Calu3 (cell line): Measurements from ENCODE around the gene SNX15. TPM values are rescaled to one million over a fixed set of nuclear protein-coding genes. Genes with fewer than 3 reads are reported as not detected.

Experiments used
- BruUV-seq: library from RNA; stranded (reverse); fragments of 400-500 nt; replicated peaks from 2 replicates; lab custom pipeline; 2021; lab: Mats Ljungman, UMichigan
- CTCF ChIA-PET: fragments of 300-600 bp; sonication (Branson Sonifier 250); formaldehyde crosslinking; loops from one replicate; lab custom pipeline; 2022; ENCODE audit warnings: antibody characterized with exemption; lab: Charles Lee
- DNase-seq: peaks from one replicate; pipeline ENCODE4 v3.0.0; 2022
- H3K27ac Mint-ChIP-seq: one replicate; pipeline ENCODE4 v1.8.0; 2022; ENCODE audit warnings: mixed read lengths; ENCODE audit not compliant: unreplicated experiment
- H3K27me3 Mint-ChIP-seq: one replicate; pipeline ENCODE4 v1.8.0; 2022; ENCODE audit warnings: mixed read lengths; ENCODE audit not compliant: unreplicated experiment
- H3K36me3 Mint-ChIP-seq: one replicate; pipeline ENCODE4 v1.8.0; 2022; ENCODE audit warnings: mild to moderate bottlenecking, moderate library complexity, mixed read lengths; ENCODE audit not compliant: insufficient read depth, unreplicated experiment
- H3K4me1 Mint-ChIP-seq: one replicate; pipeline ENCODE4 v1.8.0; 2022; ENCODE audit warnings: mild to moderate bottlenecking, low read depth, mixed read lengths; ENCODE audit not compliant: unreplicated experiment
- H3K4me3 Mint-ChIP-seq: one replicate; pipeline ENCODE4 v1.8.0; 2022; ENCODE audit warnings: mild to moderate bottlenecking, low read depth, moderate library complexity, mixed read lengths; ENCODE audit not compliant: unreplicated experiment
- H3K9me3 Mint-ChIP-seq: one replicate; pipeline ENCODE4 v1.8.0; 2022; ENCODE audit warnings: low read depth, mixed read lengths; ENCODE audit not compliant: unreplicated experiment
- CTCF ChIP-seq: fragments of 200-600 bp; IDR thresholded peaks from one replicate; pipeline ENCODE4 v1.8.0; 2022; ENCODE audit warnings: antibody characterized with exemption; ENCODE audit not compliant: unreplicated experiment
- intact Hi-C: fragments of 100-400 bp; cut with micrococcal nuclease; formaldehyde crosslinking; loops from one replicate; pipeline ENCODE4 v1.10.0; 2022; ENCODE audit not compliant: unreplicated experiment
- total RNA-seq: library from RNA; stranded (reverse); gene quantifications from 2 replicates; pipeline ENCODE4 v1.2.3, GENCODE V29; 2022

SNX15 gene
- total RNA-seq, 1 experiment from 2014 or later, result 22.1 TPM

- H3K4me1 Mint-ChIP-seq, result no peaks in the 10 kb centered on the region
- no TSS peak for BruUV-seq
- intact Hi-C loops, result no loop called here
- CTCF ChIA-PET, result interaction anchor here (0.7 to 1.1 kb wide), 2 partner anchors 10 to 31 kb away, joined by 3 to 5 read pairs; partner anchors contain the start of gene VPS51
- no peak for DNase-seq
- no peaks in the 10 kb centered on the region for H3K9me3 Mint-ChIP-seq
- peaks cover 8% of the 10 kb centered on the region for H3K36me3 Mint-ChIP-seq
- no peak overlapping the region for H3K4me3 Mint-ChIP-seq
- H3K27me3 Mint-ChIP-seq, result peaks cover 13% of the 10 kb centered on the region
- no peak for TF ChIP-seq CTCF
- H3K27ac Mint-ChIP-seq, result no peak overlapping the region
These were observed 38.6 kb downstream of the SNX15 start for GRCh38 chr11:65065851-65066250.

- peaks cover 4% of the 10 kb centered on the region for H3K36me3 Mint-ChIP-seq
- no peaks in the 10 kb centered on the region for H3K4me1 Mint-ChIP-seq
- H3K4me3 Mint-ChIP-seq, result no peak overlapping the region
- intact Hi-C loops, result no loop called here
- no TSS peak for BruUV-seq
- H3K27me3 Mint-ChIP-seq, result peaks cover 13% of the 10 kb centered on the region
- no peak for DNase-seq
- no peak overlapping the region for H3K27ac Mint-ChIP-seq
- H3K9me3 Mint-ChIP-seq, result no peaks in the 10 kb centered on the region
- TF ChIP-seq CTCF, result no peak
- CTCF ChIA-PET, result interaction anchor here (0.7 to 1.1 kb wide), 2 partner anchors 10 to 30 kb away, joined by 3 to 5 read pairs; partner anchors contain the start of gene VPS51
These were observed 39.1 kb downstream of the SNX15 start for GRCh38 chr11:65066315-65066714.

GRCh38 chr11:65066805-65067291 is 39.6 kb downstream of the SNX15 start:
- CTCF ChIA-PET, result interaction anchor here (0.5 to 1.1 kb wide), 2 partner anchors 30 to 41 kb away, joined by 3 read pairs; partner anchors contain the start of gene VPS51
- Mint-ChIP-seq H3K4me3 (no peak overlapping the region), H3K27ac (no peak overlapping the region), H3K4me1 (no peaks in the 10 kb centered on the region), H3K36me3 (peaks cover 4% of the 10 kb centered on the region), H3K9me3 (no peaks in the 10 kb centered on the region), H3K27me3 (peaks cover 13% of the 10 kb centered on the region)
- no peak for TF ChIP-seq CTCF
- DNase-seq, result no peak
- BruUV-seq, result no TSS peak
- intact Hi-C loops, result no loop called here

- no peak overlapping the region for H3K4me3 Mint-ChIP-seq
- BruUV-seq, result no TSS peak
- peaks cover 9% of the 10 kb centered on the region for H3K27me3 Mint-ChIP-seq
- TF ChIP-seq CTCF, result no peak
- CTCF ChIA-PET, result no interaction called here
- H3K36me3 Mint-ChIP-seq, result peaks cover 4% of the 10 kb centered on the region
- intact Hi-C loops, result no loop called here
- DNase-seq, result no peak
- no peaks in the 10 kb centered on the region for H3K9me3 Mint-ChIP-seq
- H3K4me1 Mint-ChIP-seq, result no peaks in the 10 kb centered on the region
- no peak overlapping the region for H3K27ac Mint-ChIP-seq
These were observed 40.2 kb downstream of the SNX15 start for GRCh38 chr11:65067446-65067845.
